GM06990 (cell line): ENCODE measurements around the gene EML4.
"Not testable (repeated sequence)": the region's sequence is repeated elsewhere in the genome, so short reads cannot be mapped to it uniquely, and the experiment has no call there.

Experiments
- DNase-seq: peaks from one replicate; pipeline ENCODE4 v3.0.0-alpha.2; 2011; ENCODE audit not compliant: insufficient read length; ENCODE audit errors: extremely low read depth
- H3K27me3 ChIP-seq: replicated peaks from 2 replicates; pipeline ENCODE4 v1.6.0; 2011; ENCODE audit warnings: low read length; ENCODE audit not compliant: control insufficient read depth, insufficient read depth
- H3K36me3 ChIP-seq: 2 replicates; pipeline ENCODE4 v1.5.1; 2011; ENCODE audit warnings: low read length; ENCODE audit not compliant: control insufficient read depth, insufficient read depth
- H3K4me3 ChIP-seq: replicated peaks from 2 replicates; pipeline ENCODE4 v1.5.1; 2011; ENCODE audit warnings: low read depth, mild to moderate bottlenecking, control low read depth, low read length
- CTCF ChIP-seq: IDR thresholded peaks from 2 replicates; pipeline ENCODE4 v1.5.1; 2011; ENCODE audit warnings: low read length, control low read depth, mild to moderate bottlenecking, inconsistent platforms; ENCODE audit not compliant: insufficient read depth, poor library complexity, severe bottlenecking

The EML4 gene

GRCh38 chr2:42371611-42372473, 202.7 kb downstream of the EML4 start:
- no peak for TF ChIP-seq CTCF
- DNase-seq: no peak
- Histone ChIP-seq H3K36me3 (no peaks in the 10 kb centered on the region), H3K27me3 (no peaks in the 10 kb centered on the region), H3K4me3 (no peak overlapping the region)

- Histone ChIP-seq H3K27me3 (no peaks in the 10 kb centered on the region), H3K36me3 (no peaks in the 10 kb centered on the region), H3K4me3 (no peak overlapping the region)
- TF ChIP-seq CTCF: no peak
- no peak for DNase-seq
Observed at GRCh38 chr2:42372474-42373200, 203.5 kb downstream of the EML4 start.

- no peaks in the 10 kb centered on the region for H3K36me3 ChIP-seq
- no peaks in the 10 kb centered on the region; the same call in 1 of the 2 replicates for H3K27me3 ChIP-seq
- no peak for DNase-seq
- H3K4me3 ChIP-seq: no peak overlapping the region
- no peak for TF ChIP-seq CTCF
Observed at GRCh38 chr2:42376758-42377157, 207.6 kb downstream of the EML4 start.

- TF ChIP-seq CTCF: no peak
Observed at GRCh38 chr2:42378415-42378814, 209.3 kb downstream of the EML4 start.

GRCh38 chr2:42380026-42380425, 210.9 kb downstream of the EML4 start:
- not testable (repeated sequence) for H3K4me3 ChIP-seq, H3K27me3 ChIP-seq, DNase-seq, H3K36me3 ChIP-seq

More at GRCh38 chr2:42378415-42378814, 209.3 kb downstream of the EML4 start:
- no peaks in the 10 kb centered on the region; the same call in 1 of the 2 replicates for H3K27me3 ChIP-seq
- H3K36me3 ChIP-seq: no peaks in the 10 kb centered on the region
- no peak for DNase-seq
- no peak overlapping the region for H3K4me3 ChIP-seq

GRCh38 chr2:42382144-42382543, 213.0 kb downstream of the EML4 start:
- Histone ChIP-seq H3K4me3 (no peak overlapping the region), H3K27me3 (no peaks in the 10 kb centered on the region; the same call in 1 of the 2 replicates), H3K36me3 (no peaks in the 10 kb centered on the region)
- DNase-seq: no peak
- TF ChIP-seq CTCF: no peak
